ENCODE measurements around the gene ERG28.

GRCh38 chr14:75612157-75612556 is 48.5 kb downstream of the ERG28 start:
- no peak for TF ChIP-seq ATF3 (IDR thresholded peaks at IDR 0.05)
- TF ChIP-seq CTCF (IDR thresholded peaks at IDR 0.05; ENCODE audit: low read depth, low read length, missing input control) = no peak
- no peak for TF ChIP-seq MAX (IDR thresholded peaks at IDR 0.05)
- TF ChIP-seq GABPA (IDR thresholded peaks at IDR 0.05 in 1 of 2, conservative IDR thresholded peaks at IDR 0.05 in 1 of 2) = no peak
- no peak for TF ChIP-seq EGR1 (IDR thresholded peaks at IDR 0.05; ENCODE audit: low read depth in 2 of 2)
- no peak for TF ChIP-seq REST (IDR thresholded peaks at IDR 0.05)
- no peak for TF ChIP-seq NR2F2 (IDR thresholded peaks at IDR 0.05)
- TF ChIP-seq TAF1 (conservative IDR thresholded peaks at IDR 0.05) = no peak
- no peak for TF ChIP-seq SP1 (IDR thresholded peaks at IDR 0.05)

Data from liver (tissue), 3 donors.